NCI-H69 (cell line): ENCODE data around the gene NR3C2.

ENCODE experiments used
- DNase-seq: peaks from one replicate; lab custom pipeline; 2025; lab: John Stamatoyannopoulos, UW

Gene NR3C2

GRCh38 chr4:148441986-148442831 is at the start of gene NR3C2:
Gene NR3C2, minus strand, starts transcription at chr4:148442414.
- DNase-seq = peak; percentile 97

- DNase-seq = no peak
Measured at GRCh38 chr4:148487181-148487580, 45.0 kb upstream of the NR3C2 start.

- DNase-seq = no peak
Measured at GRCh38 chr4:148481636-148482035, 39.4 kb upstream of the NR3C2 start.

- DNase-seq = no peak
Measured at GRCh38 chr4:148477276-148477675, 35.1 kb upstream of the NR3C2 start.

- no peak for DNase-seq
Measured at GRCh38 chr4:148469938-148470337, 27.7 kb upstream of the NR3C2 start.

DNA sequence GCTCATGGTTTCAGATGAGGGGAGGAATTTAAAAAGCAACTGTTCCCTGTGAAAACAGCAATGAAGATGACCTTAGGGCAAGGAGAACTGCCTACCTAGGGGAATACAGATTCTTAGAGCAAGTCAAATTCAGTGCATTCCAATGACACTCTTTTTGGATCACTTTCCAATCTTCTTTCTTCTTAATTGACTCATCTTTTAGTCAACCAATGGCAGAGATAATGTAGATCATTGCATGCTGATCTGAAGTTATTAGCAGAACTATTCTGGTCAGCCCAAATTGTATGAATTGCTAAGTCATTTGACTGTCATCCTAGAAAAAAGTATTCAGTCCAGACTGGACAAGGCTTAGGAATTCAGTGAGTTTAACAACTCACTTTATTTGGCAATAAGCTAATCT is 12.6 kb upstream of the NR3C2 start:
- no peak for DNase-seq

DNA sequence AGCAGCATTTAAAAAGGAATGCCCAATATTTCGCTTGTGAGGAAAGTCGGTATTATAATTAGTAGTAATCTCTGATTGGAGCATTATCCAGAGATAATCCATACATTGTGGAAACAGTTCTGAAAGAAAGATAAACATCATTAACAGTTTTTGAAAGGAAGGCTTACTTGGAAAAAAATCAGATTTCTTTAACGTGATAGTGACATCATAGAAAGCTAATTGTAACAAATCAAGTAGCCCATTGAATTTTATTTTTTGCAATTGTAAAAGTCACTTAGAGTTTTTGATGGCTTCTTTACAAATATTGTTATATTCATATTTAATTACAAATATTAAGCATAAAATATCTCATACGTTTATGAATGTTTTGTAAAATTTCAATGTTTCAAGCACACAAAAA is 11.6 kb upstream of the NR3C2 start:
- no peak for DNase-seq

DNA sequence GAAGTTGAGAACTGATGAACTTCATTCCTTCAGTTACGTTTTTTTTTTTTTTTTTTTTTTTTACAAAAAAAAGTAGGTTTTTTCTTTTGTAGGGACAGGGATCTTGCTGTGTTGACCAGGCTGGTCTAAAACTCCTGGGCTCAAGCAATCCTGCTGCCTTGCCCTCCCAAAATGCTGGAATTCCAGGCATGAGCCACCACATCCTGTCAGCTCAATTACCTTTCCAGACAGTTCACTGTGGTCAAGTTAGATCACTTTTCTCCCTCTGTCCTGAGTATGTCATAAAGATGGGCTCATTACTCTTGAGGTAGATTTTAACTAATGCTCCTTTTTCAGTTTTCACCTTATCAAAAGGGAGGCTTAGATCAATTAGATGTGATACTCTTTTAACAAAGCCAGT is 10.8 kb upstream of the NR3C2 start:
- DNase-seq = no peak

GRCh38 chr4:148449921-148450320 is 7.7 kb upstream of the NR3C2 start:
- DNase-seq = no peak

- no peak for DNase-seq
Measured at GRCh38 chr4:148448141-148448540, 5.9 kb upstream of the NR3C2 start.

DNA sequence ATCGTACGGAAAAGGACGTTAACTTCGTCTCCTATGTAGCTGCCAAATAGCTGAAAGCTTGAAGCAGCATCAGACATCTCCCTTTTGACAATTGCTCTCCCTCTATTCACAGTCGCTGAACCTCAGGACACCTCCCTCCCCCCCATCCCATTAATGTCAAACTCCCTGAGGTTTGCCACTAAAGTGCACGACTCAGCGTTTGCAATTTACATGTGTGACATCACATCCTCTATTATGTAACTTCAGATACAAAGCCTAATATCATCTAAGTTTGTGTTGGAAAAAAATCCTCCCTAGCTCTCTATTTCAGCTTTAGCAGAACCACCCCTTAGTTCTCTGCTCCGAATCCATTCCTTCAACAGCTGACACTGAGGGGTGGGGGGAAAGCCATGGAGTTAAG is 5.5 kb upstream of the NR3C2 start:
- peak; percentile 59 for DNase-seq

DNA sequence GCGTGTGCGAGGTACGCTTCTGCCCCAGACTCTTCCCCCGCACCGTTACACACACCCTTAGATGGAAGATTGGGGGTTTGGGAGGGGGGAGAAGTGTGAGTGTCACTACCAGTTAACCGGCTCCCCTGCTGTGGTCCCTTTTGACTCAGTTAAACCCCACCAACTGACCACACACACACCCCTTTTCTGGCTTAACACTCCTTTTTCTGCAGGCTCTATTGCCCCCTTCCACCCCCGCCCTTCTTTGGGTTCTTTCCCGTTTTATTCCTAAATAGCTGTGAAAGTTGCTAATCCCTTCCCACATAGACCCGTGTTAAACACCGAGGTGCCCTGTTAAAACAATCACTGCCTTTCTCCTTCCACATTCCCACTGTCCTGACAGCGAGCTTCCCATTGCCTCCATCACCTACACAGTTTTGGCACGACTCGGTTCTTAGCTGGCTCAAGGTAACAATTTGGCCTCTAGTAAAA is 3.7 kb upstream of the NR3C2 start:
- peak; percentile 25 for DNase-seq

DNA sequence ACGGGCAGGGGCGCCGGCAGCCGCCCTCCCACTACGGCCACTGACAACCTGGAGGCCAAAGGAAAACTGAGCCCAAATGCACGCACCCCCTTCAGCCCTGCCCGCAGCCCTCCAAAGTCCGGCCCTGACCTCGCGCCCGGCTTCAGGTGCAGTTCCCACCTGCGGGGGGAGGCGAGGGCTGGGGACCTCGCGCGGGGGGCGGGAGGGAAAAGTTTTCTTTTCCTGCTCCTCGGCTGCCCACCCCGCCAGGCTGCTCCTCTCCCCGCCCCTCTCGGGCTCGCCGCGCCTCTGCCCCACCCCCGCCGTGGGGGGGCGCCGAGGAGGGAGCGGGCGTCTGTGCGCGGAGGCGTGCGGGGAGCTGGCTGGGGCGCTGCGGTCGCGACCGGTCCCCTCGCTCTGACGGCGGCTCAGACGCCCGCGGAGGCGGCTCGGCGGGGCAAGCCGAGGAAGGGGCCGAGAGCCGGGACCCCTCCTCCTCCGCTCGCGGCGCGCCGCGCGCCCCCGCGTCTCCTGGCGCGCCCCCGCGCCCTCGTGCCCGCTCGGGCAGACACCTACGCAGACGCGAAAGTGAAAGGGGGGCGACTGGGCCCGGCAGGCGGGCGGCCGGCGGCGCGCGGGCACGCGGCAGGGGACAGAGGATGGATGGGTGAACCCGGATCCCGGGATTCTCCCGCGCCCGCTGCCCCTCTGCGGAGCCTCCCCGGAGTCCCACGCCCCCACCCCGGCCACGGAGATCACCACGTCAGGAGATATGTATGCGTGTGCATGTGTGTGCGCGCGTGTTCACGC is 3.1 kb upstream of the NR3C2 start:
- DNase-seq = peak; percentile 77

DNA sequence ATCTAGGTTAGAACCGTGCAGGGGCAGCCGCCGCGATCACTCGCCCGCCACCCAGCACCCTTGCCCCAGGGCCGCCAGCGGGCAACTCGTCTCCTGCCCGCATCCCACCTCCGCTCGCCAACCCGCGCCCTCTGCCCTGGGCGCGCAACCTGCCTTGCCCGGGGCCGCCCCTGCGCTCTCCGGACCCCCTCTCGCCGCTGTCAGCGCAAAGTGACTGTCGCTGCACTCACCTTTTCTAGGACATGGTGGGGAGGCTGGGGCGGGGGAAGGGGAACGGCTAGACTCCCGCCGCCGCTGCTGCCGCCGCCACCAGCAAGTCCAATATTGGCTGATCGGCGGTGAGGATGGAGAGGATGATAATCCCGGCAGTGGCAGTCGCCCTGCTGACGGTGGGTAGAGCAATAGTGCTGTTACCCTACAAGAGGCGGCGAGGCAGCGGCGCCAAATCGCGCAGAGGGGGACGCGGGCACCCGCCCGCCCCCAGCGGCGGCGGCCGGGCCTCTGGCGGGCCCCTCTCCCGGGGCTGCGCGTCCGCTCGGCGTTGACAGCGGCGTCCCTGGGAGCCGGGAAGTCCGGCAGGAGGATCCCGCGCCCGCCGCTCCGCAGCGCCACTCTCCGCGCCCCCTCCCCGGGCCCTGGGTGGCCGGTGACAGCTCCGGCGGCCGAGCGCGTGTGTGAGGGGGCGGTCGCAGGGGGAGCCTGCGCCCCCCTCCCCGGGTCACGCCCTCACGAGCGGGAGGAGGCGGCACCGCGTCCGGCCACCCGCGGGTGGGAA is 2.3 kb upstream of the NR3C2 start:
- peak; percentile 52 for DNase-seq

DNA sequence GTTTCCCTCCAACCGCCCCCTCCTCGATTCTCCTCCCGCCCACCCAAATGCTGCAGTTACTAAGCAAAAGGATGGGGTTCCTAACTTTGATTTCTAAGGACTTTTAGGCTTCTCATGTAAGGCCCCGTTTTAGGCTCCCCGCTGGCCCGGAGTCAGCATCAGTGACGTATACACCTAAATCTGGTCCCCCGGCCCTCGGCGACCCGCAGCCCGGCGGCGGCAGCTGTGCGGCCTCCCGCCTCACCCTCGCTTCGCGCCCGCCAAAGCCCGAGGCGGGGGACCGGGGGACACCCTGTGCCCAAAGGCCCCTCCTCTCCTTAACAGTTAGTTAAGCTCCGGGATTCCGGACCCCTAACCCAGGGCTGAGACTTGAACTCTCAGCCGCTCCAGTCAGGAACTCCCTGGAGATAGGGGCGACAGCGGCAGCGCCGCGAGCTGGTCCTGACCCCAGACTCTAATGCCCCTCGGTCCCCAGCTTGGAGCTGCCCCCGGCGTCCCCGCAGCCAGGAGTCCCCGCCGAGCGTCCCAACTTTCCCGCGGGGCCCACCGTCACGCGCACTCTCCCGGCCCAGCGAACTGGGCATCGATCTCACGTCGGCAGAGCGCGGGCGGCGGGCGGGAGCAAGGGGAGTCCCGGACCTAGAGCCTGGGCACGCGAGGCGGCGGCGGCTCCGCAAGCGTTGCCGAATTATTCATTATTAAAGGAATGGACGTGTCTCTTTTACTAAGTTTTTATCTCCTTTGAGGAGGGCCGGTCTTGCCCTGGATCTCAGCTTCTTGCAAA is 1.5 kb upstream of the NR3C2 start:
- DNase-seq = peak; percentile 47

- DNase-seq = peak; percentile 61
Measured at GRCh38 chr4:148442832-148443511, 758 bp upstream of the NR3C2 start.

DNA sequence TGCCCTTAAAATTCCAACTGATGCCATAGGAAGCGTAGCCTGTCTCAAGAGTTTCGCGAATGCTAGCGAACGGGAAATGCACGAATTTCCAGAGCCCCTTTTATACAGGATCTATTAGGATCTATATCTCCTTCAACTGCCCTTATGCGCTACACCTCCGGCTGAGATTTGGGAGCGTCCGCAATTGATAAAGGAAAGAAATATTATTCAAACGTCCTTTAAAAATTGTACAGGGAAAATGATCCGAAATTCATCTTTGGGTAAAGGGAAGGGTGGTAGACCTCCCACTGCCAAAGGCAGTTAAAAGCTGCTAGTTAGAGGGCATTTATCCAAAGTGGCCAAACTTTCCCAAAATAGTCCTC is 609 bp downstream of the NR3C2 start:
- DNase-seq = peak; percentile 52

GRCh38 chr4:148438047-148438446 is 4.2 kb downstream of the NR3C2 start:
- DNase-seq = no peak

DNA sequence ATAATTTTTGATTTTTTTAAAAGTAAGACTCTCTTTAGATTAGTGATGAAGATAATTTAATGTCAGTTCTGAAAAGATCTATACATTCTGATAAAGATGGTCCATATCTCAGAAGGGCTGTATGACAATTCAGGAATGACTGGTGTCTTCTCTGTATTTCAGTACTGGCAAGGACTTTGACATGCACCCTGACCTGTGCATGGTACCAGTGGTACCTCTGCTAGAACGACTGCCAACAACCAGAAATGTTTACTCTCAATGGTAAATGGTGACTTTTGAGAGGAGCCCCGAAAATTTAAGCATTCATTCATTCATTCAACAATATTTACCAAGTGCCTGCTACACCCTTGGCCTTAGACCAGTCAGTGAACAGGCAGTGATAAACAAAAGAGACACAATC is 4.8 kb downstream of the NR3C2 start:
- DNase-seq = no peak

DNA sequence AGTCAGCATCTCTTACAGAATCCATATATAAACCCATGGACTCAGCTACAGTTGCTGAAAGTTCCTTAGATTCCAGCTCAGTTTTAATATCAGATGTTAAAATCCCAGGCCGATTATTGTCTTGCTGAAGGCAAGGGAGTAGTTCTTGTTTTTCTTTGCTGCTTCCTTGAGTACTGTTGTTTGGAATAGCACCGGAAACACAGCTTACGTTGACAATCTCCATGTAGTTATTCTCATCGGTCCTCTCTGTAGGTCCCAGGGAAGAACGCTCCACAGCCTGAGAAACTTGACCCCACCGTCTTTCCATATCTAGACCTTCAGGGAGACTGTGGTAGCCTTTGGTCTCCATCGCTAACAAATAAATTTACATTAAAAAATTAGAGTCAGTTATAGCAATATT is 5.7 kb downstream of the NR3C2 start:
- DNase-seq = no peak
